Naive thymus-derived CD4-positive, alpha-beta T cell (primary cell): ENCODE data around the gene RPS15. TPM values are rescaled to one million over a fixed set of nuclear protein-coding genes. Genes with fewer than 3 reads are reported as not detected.

ENCODE experiments used
- ATAC-seq: fragments of 150-1000 bp; cut with Tn5 transposase; 2 replicates; pipeline ENCODE4 v1.10.0; 2021; ENCODE audit warnings: mild to moderate bottlenecking, moderate library complexity
- CTCF ChIA-PET: fragments of 350-600 bp; sonication (Branson Sonifier 250); formaldehyde crosslinking; loops from one replicate; lab custom pipeline; 2021; ENCODE audit warnings: antibody characterized with exemption; lab: Charles Lee
- POLR2A ChIA-PET: fragments of 350-600 bp; sonication (Branson Sonifier 250); formaldehyde crosslinking; loops from one replicate; lab custom pipeline; 2021; ENCODE audit warnings: antibody characterized with exemption, inconsistent platforms; lab: Charles Lee
- DNase-seq, 9 donors: peaks; one replicate each; pipeline versions ENCODE4 v3.0.0 to v3.0.0-alpha.2; 2020 to 2022; ENCODE audit warnings: mixed read lengths in 1 of 9
- H3K27ac ChIP-seq: one replicate; pipeline ENCODE4 v1.7.0; 2013; ENCODE audit warnings: mild to moderate bottlenecking, low read depth, low read length, moderate library complexity
- H3K27me3 ChIP-seq, 2 donors: one replicate each; pipeline ENCODE4 v1.7.0; 2013; ENCODE audit warnings: low read length in 2 of 2, mild to moderate bottlenecking in 2 of 2, moderate library complexity in 2 of 2; ENCODE audit not compliant: control insufficient read depth in 2 of 2, insufficient read depth in 2 of 2
- H3K36me3 ChIP-seq, 3 experiments: 1 replicate in 2 of 3; 2 replicates in 1 of 3; pipeline ENCODE4 v1.7.0; 2013; ENCODE audit warnings: low read length in 3 of 3, mild to moderate bottlenecking in 3 of 3, moderate library complexity in 1 of 3; ENCODE audit not compliant: insufficient read depth in 3 of 3, control insufficient read depth in 2 of 3
- H3K4me1 ChIP-seq, 2 donors: one replicate each; pipeline ENCODE4 v1.7.0; 2013; ENCODE audit warnings: low read length in 2 of 2, mild to moderate bottlenecking in 2 of 2, moderate library complexity in 1 of 2; ENCODE audit not compliant: control insufficient read depth in 2 of 2, insufficient read depth in 2 of 2
- H3K4me3 ChIP-seq: 2 replicates; pipeline ENCODE4 v1.7.0; 2013; ENCODE audit warnings: mild to moderate bottlenecking, low read length
- H3K9me3 ChIP-seq, 3 experiments: 1 replicate in 2 of 3; 2 replicates in 1 of 3; pipeline ENCODE4 v1.7.0; 2013; ENCODE audit warnings: low read length in 3 of 3; ENCODE audit not compliant: control insufficient read depth in 2 of 3
- H3K27ac Mint-ChIP-seq, 9 donors: one replicate each; pipeline ENCODE4 v1.8.0; 2020 to 2022; ENCODE audit warnings: mixed read lengths in 9 of 9, mild to moderate bottlenecking in 8 of 9, moderate library complexity in 5 of 9, inconsistent platforms in 2 of 9
- H3K27me3 Mint-ChIP-seq, 5 donors: one replicate each; pipeline ENCODE4 v1.8.0; 2021 to 2022; ENCODE audit warnings: mixed read lengths in 5 of 5, mild to moderate bottlenecking in 1 of 5
- H3K36me3 Mint-ChIP-seq, 5 donors: one replicate each; pipeline ENCODE4 v1.8.0; 2020 to 2022; ENCODE audit warnings: mixed read lengths in 5 of 5, mild to moderate bottlenecking in 3 of 5, inconsistent platforms in 1 of 5
- H3K4me1 Mint-ChIP-seq, 7 donors: one replicate each; pipeline ENCODE4 v1.8.0; 2020 to 2022; ENCODE audit warnings: mixed read lengths in 7 of 7, mild to moderate bottlenecking in 3 of 7, inconsistent platforms in 1 of 7
- H3K4me3 Mint-ChIP-seq, 10 donors: one replicate each; pipeline ENCODE4 v1.8.0; 2020 to 2022; ENCODE audit warnings: mild to moderate bottlenecking in 10 of 10, mixed read lengths in 10 of 10, moderate library complexity in 6 of 10, inconsistent platforms in 2 of 10
- H3K9me3 Mint-ChIP-seq, 11 donors: one replicate each; pipeline ENCODE4 v1.8.0; 2020 to 2022; ENCODE audit warnings: mixed read lengths in 11 of 11, mild to moderate bottlenecking in 4 of 11, inconsistent platforms in 1 of 11, moderate library complexity in 1 of 11
- intact Hi-C, 2 donors: fragments of 100-400 bp; cut with micrococcal nuclease; formaldehyde crosslinking; loops; one replicate each; pipeline ENCODE4 v1.15.1; 2023
- polyA plus RNA-seq, 2 donors: library from polyadenylated mRNA; unstranded; fragments of 300-500 nt; fragmentation: Illumina TruSeq; gene quantifications; one replicate each; pipeline ENCODE4 v1.2.3, GENCODE V29; 2021
- total RNA-seq, 6 experiments: library from RNA in 5 of 6; stranded (reverse) in 5 of 6; gene quantifications; 1 replicate in 5 of 6; 2 replicates in 1 of 6; pipeline ENCODE4 v1.2.3 and lab custom pipeline; 2021 to 2026

The RPS15 gene
- total and polyA plus RNA-seq, 7 experiments from 2014 or later: 1,300 to 3,761 (median 2,017) TPM

DNA sequence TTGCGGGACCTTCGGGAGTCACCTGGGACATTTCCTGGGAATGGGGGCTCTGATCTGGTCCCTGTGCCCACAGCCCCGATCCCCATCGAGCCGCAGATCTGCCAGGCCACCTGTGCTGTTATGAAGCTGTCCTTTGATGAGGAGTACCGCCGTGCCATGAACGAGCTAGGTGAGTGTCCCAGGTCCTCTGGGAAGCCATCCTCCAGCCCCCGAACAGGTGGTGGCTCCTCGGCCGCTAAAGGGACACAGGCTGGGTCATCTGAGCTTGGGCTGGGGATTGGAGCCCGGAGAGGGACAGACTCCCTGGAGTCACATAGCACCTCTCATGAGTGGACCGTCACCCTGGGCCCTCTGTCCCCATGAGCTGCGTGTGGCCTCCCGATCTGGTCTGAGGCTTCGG lies 19.7 kb downstream of the RPS15 start:
- Mint-ChIP-seq H3K4me1 (peaks cover 0 to 19% (median 13%) of the 10 kb centered on the region in 7 donors), H3K36me3 (peaks cover 0 to 4% (median 0%) of the 10 kb centered on the region in 5 donors), H3K27ac (no peak overlapping the region), H3K9me3 (peaks cover 0 to 3% (median 0%) of the 10 kb centered on the region in 11 donors), H3K27me3 (peaks cover 14 to 46% (median 17%) of the 10 kb centered on the region in 5 donors), H3K4me3 (no peak overlapping the region)
- Histone ChIP-seq H3K9me3 (no peaks in the 10 kb centered on the region), H3K27ac (no peak overlapping the region), H3K4me1 (peaks cover 8 to 15% of the 10 kb centered on the region in 2 donors), H3K4me3 (no peak overlapping the region), H3K27me3 (peaks cover 0 to 20% of the 10 kb centered on the region in 2 donors), H3K36me3 (no peaks in the 10 kb centered on the region)
- CTCF ChIA-PET: no interaction called here
- POLR2A ChIA-PET: no interaction called here
- no peak for DNase-seq
- no peak for ATAC-seq
- intact Hi-C loops: no loop called here

GRCh38 chr19:1459479-1459878 lies 21.3 kb downstream of the RPS15 start:
- H3K27ac Mint-ChIP-seq: no peak overlapping the region
- H3K27me3 Mint-ChIP-seq: peaks cover 5 to 33% (median 11%) of the 10 kb centered on the region in 5 donors
- DNase-seq (no peak), ATAC-seq (peak; percentile 48)
- H3K4me1 ChIP-seq: peaks cover 8 to 15% of the 10 kb centered on the region in 2 donors
- peaks cover 0 to 3% (median 0%) of the 10 kb centered on the region in 11 donors for H3K9me3 Mint-ChIP-seq
- CTCF ChIA-PET: no interaction called here
- peaks cover 0 to 4% (median 0%) of the 10 kb centered on the region in 5 donors for H3K36me3 Mint-ChIP-seq
- no peaks in the 10 kb centered on the region for H3K9me3 ChIP-seq
- peaks cover 0 to 13% (median 11%) of the 10 kb centered on the region in 7 donors for H3K4me1 Mint-ChIP-seq
- intact Hi-C loops: no loop called here
- no peak overlapping the region for H3K4me3 ChIP-seq
- H3K27ac ChIP-seq: no peak overlapping the region
- POLR2A ChIA-PET: no interaction called here
- no peaks in the 10 kb centered on the region for H3K36me3 ChIP-seq
- H3K27me3 ChIP-seq: peaks cover 0 to 10% of the 10 kb centered on the region in 2 donors
- no peak overlapping the region for H3K4me3 Mint-ChIP-seq

DNA sequence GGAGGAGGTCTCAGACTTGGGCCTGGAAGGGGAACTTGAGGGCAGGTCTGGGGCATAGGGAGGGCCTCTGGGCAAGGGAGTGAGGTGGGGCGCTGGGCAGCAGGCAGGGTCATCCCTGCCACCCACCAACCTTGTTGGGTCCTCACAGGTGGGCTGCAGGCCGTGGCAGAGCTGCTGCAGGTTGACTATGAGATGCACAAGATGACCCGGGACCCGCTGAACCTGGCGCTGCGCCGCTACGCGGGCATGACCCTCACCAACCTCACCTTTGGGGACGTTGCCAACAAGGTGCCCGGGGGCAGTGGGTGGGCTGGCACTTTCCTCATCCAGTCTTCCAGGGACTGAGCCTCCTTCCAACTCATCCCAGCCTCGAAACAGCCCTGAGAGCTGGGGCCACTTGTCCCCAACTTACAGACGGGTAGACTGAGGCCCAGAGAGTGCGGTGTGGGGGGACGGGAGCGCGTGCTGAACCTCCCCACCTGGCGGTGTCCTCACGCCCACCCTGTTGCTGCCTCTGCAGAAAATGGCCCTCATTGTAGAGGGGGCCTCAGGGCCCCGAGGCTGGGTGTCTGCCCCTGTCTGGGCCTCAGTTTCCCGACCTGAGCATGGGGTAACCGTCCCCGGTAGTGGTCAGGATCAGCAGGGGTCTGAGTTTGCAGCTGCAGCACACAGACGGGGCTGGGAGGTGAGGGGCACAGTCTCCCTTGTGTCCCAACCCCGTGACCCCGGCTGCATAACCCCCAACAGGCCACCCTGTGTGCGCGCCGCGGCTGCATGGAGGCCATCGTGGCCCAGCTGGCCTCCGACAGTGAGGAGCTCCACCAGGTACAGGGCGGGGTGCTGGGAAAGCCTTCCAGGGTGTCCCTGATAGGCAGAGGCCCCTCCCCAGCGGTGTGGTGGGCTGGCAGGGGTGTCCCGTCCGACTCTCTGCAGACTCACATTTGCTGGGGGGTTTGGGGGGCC lies 22.1 kb downstream of the RPS15 start:
- H3K9me3 Mint-ChIP-seq: peaks cover 0 to 3% (median 0%) of the 10 kb centered on the region in 11 donors
- no peak overlapping the region for H3K4me3 Mint-ChIP-seq
- POLR2A ChIA-PET: interaction anchor here (1.0 kb wide), 1 partner anchor 11 kb away, joined by 4 read pairs; no protein-coding TSS in a partner anchor
- H3K27ac ChIP-seq: no peak overlapping the region
- DNase-seq: no peak
- H3K36me3 Mint-ChIP-seq: peaks cover 0 to 4% (median 0%) of the 10 kb centered on the region in 5 donors
- H3K36me3 ChIP-seq: no peaks in the 10 kb centered on the region
- H3K27me3 Mint-ChIP-seq: peaks cover 0 to 27% (median 9%) of the 10 kb centered on the region in 5 donors
- H3K4me1 Mint-ChIP-seq: peaks cover 0 to 9% (median 5%) of the 10 kb centered on the region in 7 donors
- intact Hi-C loops: no loop called here
- peaks cover 5 to 11% of the 10 kb centered on the region in 2 donors for H3K4me1 ChIP-seq
- CTCF ChIA-PET: no interaction called here
- H3K27me3 ChIP-seq: peaks cover 0 to 5% of the 10 kb centered on the region in 2 donors
- no peaks in the 10 kb centered on the region for H3K9me3 ChIP-seq
- no peak overlapping the region for H3K4me3 ChIP-seq
- H3K27ac Mint-ChIP-seq: no peak overlapping the region
- ATAC-seq: no peak

- peaks cover 0 to 2% of the 10 kb centered on the region in 2 donors for H3K4me1 ChIP-seq
- ChIA-PET POLR2A (no interaction called here), CTCF (no interaction called here)
- Mint-ChIP-seq H3K4me3 (no peak overlapping the region), H3K27ac (no peak overlapping the region), H3K4me1 (peaks cover 0 to 3% (median 0%) of the 10 kb centered on the region in 7 donors), H3K36me3 (peaks cover 0 to 4% (median 0%) of the 10 kb centered on the region in 5 donors), H3K27me3 (peaks cover 0 to 18% (median 4%) of the 10 kb centered on the region in 5 donors), H3K9me3 (peaks cover 0 to 2% (median 0%) of the 10 kb centered on the region in 11 donors)
- H3K4me3 ChIP-seq: no peak overlapping the region
- DNase-seq (no peak), ATAC-seq (no peak)
- intact Hi-C loops: no loop called here
- peaks cover 0 to 2% of the 10 kb centered on the region in 2 donors for H3K27me3 ChIP-seq
- H3K9me3 ChIP-seq: no peaks in the 10 kb centered on the region
- no peaks in the 10 kb centered on the region for H3K36me3 ChIP-seq
- no peak overlapping the region for H3K27ac ChIP-seq
Observed at GRCh38 chr19:1461862-1462261, 23.7 kb downstream of the RPS15 start.

GRCh38 chr19:1465191-1466016 lies 27.2 kb downstream of the RPS15 start:
- no peak overlapping the region for H3K4me3 Mint-ChIP-seq
- ATAC-seq: peak; percentile 36
- Histone ChIP-seq H3K4me1 (peaks cover 6 to 19% of the 10 kb centered on the region in 2 donors), H3K9me3 (no peaks in the 10 kb centered on the region), H3K27ac (no peak overlapping the region), H3K27me3 (peaks cover 0 to 6% of the 10 kb centered on the region in 2 donors), H3K4me3 (no peak overlapping the region), H3K36me3 (no peaks in the 10 kb centered on the region)
- H3K36me3 Mint-ChIP-seq: no peaks in the 10 kb centered on the region
- peaks cover 0 to 4% (median 0%) of the 10 kb centered on the region in 5 donors for H3K27me3 Mint-ChIP-seq
- ChIA-PET POLR2A (interaction anchor here (0.6 to 1.1 kb wide), 4 partner anchors 10 to 501 kb away, joined by 3 to 5 read pairs (median 4); partner anchors contain the start of gene CIRBP), CTCF (interaction anchor here (1.9 kb wide), 1 partner anchor 20 kb away, joined by 4 read pairs; no protein-coding TSS in a partner anchor)
- peaks cover 0 to 6% (median 0%) of the 10 kb centered on the region in 7 donors for H3K4me1 Mint-ChIP-seq
- no peak overlapping the region for H3K27ac Mint-ChIP-seq
- H3K9me3 Mint-ChIP-seq: no peaks in the 10 kb centered on the region
- intact Hi-C loops: loop anchor here in 1 of 2 donors (5.0 kb wide), 1 partner anchor 292 kb away; no protein-coding TSS in a partner anchor
- no peak for DNase-seq

DNA sequence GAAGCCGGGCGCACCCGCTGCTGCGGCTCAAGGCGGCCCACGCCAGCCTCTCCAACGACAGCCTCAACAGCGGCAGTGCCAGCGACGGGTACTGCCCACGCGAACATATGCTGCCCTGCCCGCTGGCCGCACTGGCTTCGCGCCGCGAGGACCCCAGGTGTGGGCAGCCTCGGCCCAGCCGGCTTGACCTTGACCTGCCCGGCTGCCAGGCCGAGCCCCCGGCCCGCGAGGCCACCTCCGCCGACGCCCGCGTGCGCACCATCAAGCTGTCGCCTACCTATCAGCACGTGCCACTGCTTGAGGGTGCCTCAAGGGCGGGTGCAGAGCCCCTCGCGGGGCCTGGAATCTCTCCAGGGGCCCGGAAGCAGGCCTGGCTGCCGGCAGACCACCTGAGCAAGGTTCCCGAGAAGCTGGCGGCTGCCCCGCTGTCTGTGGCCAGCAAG lies 27.8 kb downstream of the RPS15 start:
- Histone ChIP-seq H3K4me1 (peaks cover 10 to 21% of the 10 kb centered on the region in 2 donors), H3K36me3 (no peaks in the 10 kb centered on the region), H3K27me3 (peaks cover 0 to 6% of the 10 kb centered on the region in 2 donors), H3K9me3 (no peaks in the 10 kb centered on the region), H3K4me3 (no peak overlapping the region), H3K27ac (no peak overlapping the region)
- CTCF ChIA-PET: interaction anchor here (1.9 kb wide), 1 partner anchor 21 kb away, joined by 4 read pairs; no protein-coding TSS in a partner anchor
- POLR2A ChIA-PET: interaction anchor here (0.6 to 1.4 kb wide), 6 partner anchors 9 to 501 kb away, joined by 3 to 5 read pairs (median 4); partner anchors contain the start of gene CIRBP
- no peaks in the 10 kb centered on the region for H3K36me3 Mint-ChIP-seq
- peak overlapping the region in 1 of 10 donors; percentile 58 for H3K4me3 Mint-ChIP-seq
- H3K27ac Mint-ChIP-seq: no peak overlapping the region
- no peaks in the 10 kb centered on the region for H3K9me3 Mint-ChIP-seq
- intact Hi-C loops: loop anchor here in 1 of 2 donors (5.0 kb wide), 1 partner anchor 291 kb away; no protein-coding TSS in a partner anchor
- ATAC-seq (no peak), DNase-seq (no peak)
- peaks cover 0 to 6% (median under 1%) of the 10 kb centered on the region in 7 donors for H3K4me1 Mint-ChIP-seq
- peaks cover 0 to 4% (median 0%) of the 10 kb centered on the region in 5 donors for H3K27me3 Mint-ChIP-seq
